ENCODE data around the gene IRF2BPL.

- TF ChIP-seq POLR2A (IDR thresholded peaks at IDR 0.05) (no peak), CTCF (IDR thresholded peaks at IDR 0.05) (peak in 4 of 6 experiments; percentile 10 to 35 (median 20))
Measured at GRCh38 chr14:77023001-77023996, 5.2 kb downstream of the IRF2BPL start.

All from adrenal gland (tissue), 5 donors.